ENCODE results near the gene CLCN2.

DNA sequence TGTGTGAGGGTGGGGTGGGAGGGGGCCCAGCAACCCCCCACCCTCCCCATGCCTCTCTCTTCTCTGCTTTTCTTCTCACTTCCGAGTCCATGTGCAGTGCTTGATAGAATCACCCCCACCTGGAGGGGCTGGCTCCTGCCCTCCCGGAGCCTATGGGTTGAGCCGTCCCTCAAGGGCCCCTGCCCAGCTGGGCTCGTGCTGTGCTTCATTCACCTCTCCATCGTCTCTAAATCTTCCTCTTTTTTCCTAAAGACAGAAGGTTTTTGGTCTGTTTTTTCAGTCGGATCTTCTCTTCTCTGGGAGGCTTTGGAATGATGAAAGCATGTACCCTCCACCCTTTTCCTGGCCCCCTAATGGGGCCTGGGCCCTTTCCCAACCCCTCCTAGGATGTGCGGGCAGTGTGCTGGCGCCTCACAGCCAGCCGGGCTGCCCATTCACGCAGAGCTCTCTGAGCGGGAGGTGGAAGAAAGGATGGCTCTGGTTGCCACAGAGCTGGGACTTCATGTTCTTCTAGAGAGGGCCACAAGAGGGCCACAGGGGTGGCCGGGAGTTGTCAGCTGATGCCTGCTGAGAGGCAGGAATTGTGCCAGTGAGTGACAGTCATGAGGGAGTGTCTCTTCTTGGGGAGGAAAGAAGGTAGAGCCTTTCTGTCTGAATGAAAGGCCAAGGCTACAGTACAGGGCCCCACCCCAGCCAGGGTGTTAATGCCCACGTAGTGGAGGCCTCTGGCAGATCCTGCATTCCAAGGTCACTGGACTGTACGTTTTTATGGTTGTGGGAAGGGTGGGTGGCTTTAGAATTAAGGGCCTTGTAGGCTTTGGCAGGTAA lies 15.9 kb downstream of the CLCN2 start:
- TF ChIP-seq MAZ (IDR thresholded peaks at IDR 0.05; ENCODE audit: borderline replicate concordance, low read depth, low read length) (no peak), CTCF (conservative IDR thresholded peaks at IDR 0.05; ENCODE audit: low read depth, low read length) (peak; percentile 41), MAFK (IDR thresholded peaks at IDR 0.05; ENCODE audit: low read depth, low read length) (no peak), SMC3 (IDR thresholded peaks at IDR 0.05; ENCODE audit: low read depth, low read length) (peak; percentile 34), RAD21 (IDR thresholded peaks at IDR 0.05; ENCODE audit: low read length) (peak; percentile 37), RFX5 (IDR thresholded peaks at IDR 0.05; ENCODE audit: low read depth, low read length) (no peak), BHLHE40 (IDR thresholded peaks at IDR 0.05; ENCODE audit: low read depth, low read length) (no peak), POLR2A (IDR thresholded peaks at IDR 0.05; ENCODE audit: low read depth, low read length) (no peak), MXI1 (IDR thresholded peaks at IDR 0.05; ENCODE audit: borderline replicate concordance, low read depth, low read length) (no peak), USF2 (IDR thresholded peaks at IDR 0.05; ENCODE audit: low read depth, low read length) (peak; percentile 59), ELK1 (IDR thresholded peaks at IDR 0.05; ENCODE audit: borderline replicate concordance, low read depth, low read length) (no peak)

Measured in IMR-90 (cell line).